Left lung (tissue), 10 donors: ENCODE data around the gene TANGO2. TPM values are rescaled to one million over a fixed set of nuclear protein-coding genes. Genes with fewer than 3 reads are reported as not detected.
A peak's percentile ranks its signal among the peaks of the same experiment; 100 is the strongest.

Experiments
- ATAC-seq: fragments of 200-7000 bp; cut with Tn5 transposase; one replicate; pipeline ENCODE4 v1.9.1; 2020; ENCODE audit warnings: moderate library complexity
- DNase-seq, 4 donors: peaks; one replicate each; pipeline ENCODE4 v3.0.0-alpha.2; 2013 to 2020
- H3K27ac ChIP-seq, 2 donors: fragments of 200-600 bp; sonication (generic) in 1 of 2; one replicate each; pipeline versions ENCODE4 v1.5.0 to v1.8.0; 2020 to 2021
- H3K27me3 ChIP-seq, 2 donors: fragments of 200-600 bp; sonication (generic) in 1 of 2; one replicate each; pipeline versions ENCODE4 v1.5.0 to v1.8.0; 2020 to 2021
- H3K36me3 ChIP-seq, 2 donors: fragments of 200-600 bp; sonication (generic) in 1 of 2; one replicate each; pipeline versions ENCODE4 v1.5.0 to v1.8.0; 2020 to 2021
- H3K4me1 ChIP-seq, 2 donors: fragments of 200-600 bp; one replicate each; pipeline ENCODE4 v1.8.0; 2021
- H3K4me3 ChIP-seq, 2 donors: fragments of 200-600 bp; sonication (generic) in 1 of 2; one replicate each; pipeline versions ENCODE4 v1.5.0 to v1.8.0; 2020 to 2021; ENCODE audit warnings: mild to moderate bottlenecking in 1 of 2
- H3K9me3 ChIP-seq, 2 donors: fragments of 200-600 bp; sonication (generic) in 1 of 2; one replicate each; pipeline versions ENCODE4 v1.5.0 to v1.8.0; 2020 to 2021
- intact Hi-C, 2 donors: fragments of 100-400 bp; cut with DNase I; formaldehyde crosslinking; loops; one replicate each; pipeline versions ENCODE4 v1.11.2 to v1.14.2; 2022
- polyA plus RNA-seq, 6 donors: library from polyadenylated mRNA; unstranded; fragments of 120-200 nt; gene quantifications; one replicate each; pipeline ENCODE4 v1.2.1, GENCODE V29; 2013; ENCODE audit not compliant: insufficient read length in 6 of 6
- total RNA-seq, 2 donors: library from RNA; stranded (reverse); fragmentation: NEBNext Ultra II Directional; extraction: Animal tissue kit (Norgen Biotek cat#: 25700); gene quantifications; one replicate each; pipeline ENCODE4 v1.2.1, GENCODE V29; 2021
- TF ChIP-seq, protein P1 (sequence below), 2 donors: fragments of 200-600 bp; sonication (generic) in 1 of 2; IDR thresholded peaks; one replicate each; pipeline versions ENCODE4 v1.5.0 to v1.8.0; 2021; ENCODE audit warnings: antibody characterized with exemption in 2 of 2
- donor health status: DM: no; HTN: yes; CAD: no.
- donor health status: DM: no; HTN: no; CAD: no.

TANGO2 gene
- total and polyA plus RNA-seq, 8 donors: 10.9 to 47.2 (median 13.6) TPM

GRCh38 chr22:20076627-20077172 lies 55.8 kb downstream of the TANGO2 start:
- no peak overlapping the region for H3K4me3 ChIP-seq
- peaks cover 6 to 18% of the 10 kb centered on the region in 2 donors for H3K4me1 ChIP-seq
- DNase-seq (no peak), ATAC-seq (no peak)
- H3K27ac ChIP-seq: no peak overlapping the region
- H3K27me3 ChIP-seq: no peaks in the 10 kb centered on the region
- H3K36me3 ChIP-seq: no peaks in the 10 kb centered on the region
- H3K9me3 ChIP-seq: no peaks in the 10 kb centered on the region
- intact Hi-C loops: no loop called here
- TF ChIP-seq, protein P1, sequence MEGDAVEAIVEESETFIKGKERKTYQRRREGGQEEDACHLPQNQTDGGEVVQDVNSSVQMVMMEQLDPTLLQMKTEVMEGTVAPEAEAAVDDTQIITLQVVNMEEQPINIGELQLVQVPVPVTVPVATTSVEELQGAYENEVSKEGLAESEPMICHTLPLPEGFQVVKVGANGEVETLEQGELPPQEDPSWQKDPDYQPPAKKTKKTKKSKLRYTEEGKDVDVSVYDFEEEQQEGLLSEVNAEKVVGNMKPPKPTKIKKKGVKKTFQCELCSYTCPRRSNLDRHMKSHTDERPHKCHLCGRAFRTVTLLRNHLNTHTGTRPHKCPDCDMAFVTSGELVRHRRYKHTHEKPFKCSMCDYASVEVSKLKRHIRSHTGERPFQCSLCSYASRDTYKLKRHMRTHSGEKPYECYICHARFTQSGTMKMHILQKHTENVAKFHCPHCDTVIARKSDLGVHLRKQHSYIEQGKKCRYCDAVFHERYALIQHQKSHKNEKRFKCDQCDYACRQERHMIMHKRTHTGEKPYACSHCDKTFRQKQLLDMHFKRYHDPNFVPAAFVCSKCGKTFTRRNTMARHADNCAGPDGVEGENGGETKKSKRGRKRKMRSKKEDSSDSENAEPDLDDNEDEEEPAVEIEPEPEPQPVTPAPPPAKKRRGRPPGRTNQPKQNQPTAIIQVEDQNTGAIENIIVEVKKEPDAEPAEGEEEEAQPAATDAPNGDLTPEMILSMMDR (IDR thresholded peaks at IDR 0.05): no peak

DNA sequence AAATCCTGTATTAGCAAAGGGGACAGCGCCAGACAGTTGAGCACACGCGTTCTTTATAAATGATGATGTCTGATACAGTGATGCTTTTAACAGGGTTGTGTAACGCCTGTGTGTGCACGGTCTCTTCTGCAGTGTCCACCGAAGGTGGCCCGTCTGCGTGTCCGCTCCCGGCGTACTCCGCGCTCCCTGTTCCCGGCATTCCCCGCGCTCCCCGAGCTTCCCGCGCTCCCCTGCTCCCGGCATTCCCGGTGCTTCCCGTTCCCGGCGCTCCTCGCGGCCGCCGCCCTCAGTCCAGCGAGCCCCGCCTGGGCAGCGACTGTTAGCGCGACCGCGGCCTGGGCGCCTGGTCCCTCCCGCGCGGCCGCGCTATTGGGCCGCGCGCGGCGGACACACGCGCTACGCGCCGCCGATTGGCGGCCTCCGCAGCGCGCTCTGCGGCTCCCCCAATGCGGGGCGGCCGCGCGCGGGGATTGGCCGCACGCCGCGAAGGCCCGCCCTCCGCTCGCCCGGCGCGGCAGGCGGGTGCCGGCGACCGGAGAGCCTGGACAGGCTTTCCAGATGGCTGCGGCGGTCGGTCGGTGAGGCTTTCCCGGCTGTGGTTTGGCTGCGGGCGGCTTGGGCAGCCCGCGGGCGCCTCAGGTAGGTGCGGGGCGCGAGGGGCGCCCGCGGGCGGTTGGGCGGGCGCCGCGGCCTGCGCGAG lies 59.0 kb downstream of the TANGO2 start, which contains the start of gene DGCR8:
TSS of gene DGCR8 (plus strand) at position 497 of the 700 bp plus-strand sequence. CDS start 5,723 bp downstream, outside the sequence.
- DNase-seq (peak; percentile 94 to 98 (median 96)), ATAC-seq (peak; percentile 97)
- TF ChIP-seq, protein P1 (IDR thresholded peaks at IDR 0.05): no peak
- Histone ChIP-seq H3K27ac (peak within 1 kb of the TSS; percentile 87 to 88), H3K4me3 (peak within 1 kb of the TSS; percentile 76 to 80), H3K36me3 (no peaks in the 10 kb centered on the region), H3K4me1 (peaks cover 13 to 50% of the 10 kb centered on the region in 2 donors), H3K9me3 (no peaks in the 10 kb centered on the region), H3K27me3 (no peaks in the 10 kb centered on the region)
- intact Hi-C loops: no loop called here

DNA sequence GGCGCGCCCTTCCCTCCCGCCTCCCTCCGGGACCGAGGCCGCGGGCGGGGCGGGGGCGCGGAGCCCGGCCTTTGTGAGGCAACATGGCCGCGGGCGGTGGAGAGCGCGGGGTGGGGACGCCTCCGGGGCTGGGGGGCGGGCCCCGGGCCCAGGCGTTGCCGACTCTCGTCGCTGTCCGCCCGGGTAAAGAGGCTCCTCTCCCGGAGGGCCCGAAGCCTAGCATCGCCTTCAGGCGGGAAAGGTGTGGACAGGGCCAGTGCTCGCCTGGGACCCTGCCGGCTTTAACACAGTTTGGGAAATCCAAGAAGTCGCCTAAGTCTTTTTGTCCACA lies 59.5 kb downstream of the TANGO2 start:
- no peaks in the 10 kb centered on the region for H3K9me3 ChIP-seq
- TF ChIP-seq, protein P1 (IDR thresholded peaks at IDR 0.05): no peak
- peak; percentile 55 to 94 (median 62) for DNase-seq
- peak overlapping the region; percentile 76 to 80 for H3K4me3 ChIP-seq
- H3K27ac ChIP-seq: peak overlapping the region; percentile 87 to 88
- intact Hi-C loops: no loop called here
- no peaks in the 10 kb centered on the region for H3K36me3 ChIP-seq
- peak; percentile 56 for ATAC-seq
- peaks cover 13 to 55% of the 10 kb centered on the region in 2 donors for H3K4me1 ChIP-seq
- H3K27me3 ChIP-seq: no peaks in the 10 kb centered on the region

- peak overlapping the region; percentile 76 to 80 for H3K4me3 ChIP-seq
- no peaks in the 10 kb centered on the region for H3K27me3 ChIP-seq
- TF ChIP-seq, protein P1 (IDR thresholded peaks at IDR 0.05): no peak
- ATAC-seq: no peak
- H3K27ac ChIP-seq: peak overlapping the region; percentile 87 to 88
- intact Hi-C loops: no loop called here
- H3K9me3 ChIP-seq: no peaks in the 10 kb centered on the region
- peak; percentile 12 to 76 (median 44) for DNase-seq
- H3K36me3 ChIP-seq: peaks cover 0 to 6% of the 10 kb centered on the region in 2 donors
- peaks cover 13 to 58% of the 10 kb centered on the region in 2 donors for H3K4me1 ChIP-seq
Observed at GRCh38 chr22:20080776-20081654, 60.1 kb downstream of the TANGO2 start.
